Fibroblast of mammary gland (primary cell): ENCODE measurements around the gene SETMAR.

Source experiments
- DNase-seq: peaks from one replicate; pipeline ENCODE4 v3.0.0-alpha.2; 2010; ENCODE audit warnings: low read depth
- H3K4me3 ChIP-seq: 2 replicates; pipeline ENCODE4 v1.5.1; 2011; ENCODE audit warnings: low read depth, mild to moderate bottlenecking, low read length, moderate library complexity; ENCODE audit not compliant: control insufficient read depth
- CTCF ChIP-seq: conservative IDR thresholded peaks from 2 replicates; pipeline ENCODE4 v1.5.1; 2011; ENCODE audit warnings: low read depth, low read length, inconsistent platforms; ENCODE audit not compliant: control insufficient read depth, insufficient read depth

The SETMAR gene

GRCh38 chr3:4311496-4311895 lies 8.3 kb downstream of the SETMAR start:
- TF ChIP-seq CTCF, result no peak
- no peak for DNase-seq
- H3K4me3 ChIP-seq, result no peak overlapping the region

GRCh38 chr3:4313606-4314293 lies 10.6 kb downstream of the SETMAR start:
- TF ChIP-seq CTCF, result no peak
- no peak for DNase-seq
- no peak overlapping the region for H3K4me3 ChIP-seq

- no peak overlapping the region for H3K4me3 ChIP-seq
- TF ChIP-seq CTCF, result peak; percentile 36
- no peak for DNase-seq
Measured at GRCh38 chr3:4314688-4315087, 11.5 kb downstream of the SETMAR start.

GRCh38 chr3:4320096-4320911 lies 17.1 kb downstream of the SETMAR start:
- no peak for TF ChIP-seq CTCF
- H3K4me3 ChIP-seq, result no peak overlapping the region
- no peak for DNase-seq

- no peak for TF ChIP-seq CTCF
- no peak overlapping the region for H3K4me3 ChIP-seq
- DNase-seq, result no peak
Measured at GRCh38 chr3:4321732-4322131, 18.6 kb downstream of the SETMAR start.

GRCh38 chr3:4322635-4323034 lies 19.5 kb downstream of the SETMAR start:
- H3K4me3 ChIP-seq, result no peak overlapping the region
- no peak for TF ChIP-seq CTCF
- DNase-seq, result peak; percentile 95
